T-helper 2 cell treated with Interferon-gamma antibody and Interleukin-4, amounts not matched to agents 100 ng/mL and 5 ng/mL, for 36 hours (primary cell): ENCODE results near the gene SBK2. TPM values are rescaled to one million over a fixed set of nuclear protein-coding genes. Genes with fewer than 3 reads are reported as not detected.
"Not testable (repeated sequence)": the region's sequence is repeated elsewhere in the genome, so short reads cannot be mapped to it uniquely, and the experiment has no call there.

ENCODE experiments used
- intact Hi-C: fragments of 100-400 bp; cut with micrococcal nuclease; formaldehyde crosslinking; loops from one replicate; pipeline ENCODE4 v1.15.1; 2023
- total RNA-seq: library from RNA; stranded (reverse); gene quantifications from 2 replicates; pipeline ENCODE4 v1.2.3, GENCODE V29; 2022

The SBK2 gene
- total RNA-seq, 1 donor from 2014 or later, result not detected

DNA sequence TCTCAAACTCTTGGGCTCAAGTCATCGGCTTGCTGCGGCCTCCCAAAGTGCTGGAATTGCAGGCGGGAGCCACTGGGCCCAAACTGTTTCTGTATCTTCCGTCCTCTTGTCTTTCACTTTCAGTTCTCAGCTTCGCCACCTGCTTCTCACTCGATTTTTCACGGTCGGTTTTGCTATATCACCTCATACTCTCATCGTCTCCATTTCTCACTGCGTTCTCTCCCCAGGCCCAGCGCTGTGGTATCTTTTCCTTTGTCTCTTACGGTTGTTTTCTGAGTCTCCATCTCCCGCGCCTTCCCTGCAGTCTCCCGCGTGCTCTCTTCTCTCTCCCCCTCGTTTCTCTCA, 33.8 kb downstream of the SBK2 start:
- intact Hi-C loops, result loop anchor here (1.0 to 5.0 kb wide), 2 partner anchors 27 to 211 kb away; partner anchors contain the start of gene ZNF628

DNA sequence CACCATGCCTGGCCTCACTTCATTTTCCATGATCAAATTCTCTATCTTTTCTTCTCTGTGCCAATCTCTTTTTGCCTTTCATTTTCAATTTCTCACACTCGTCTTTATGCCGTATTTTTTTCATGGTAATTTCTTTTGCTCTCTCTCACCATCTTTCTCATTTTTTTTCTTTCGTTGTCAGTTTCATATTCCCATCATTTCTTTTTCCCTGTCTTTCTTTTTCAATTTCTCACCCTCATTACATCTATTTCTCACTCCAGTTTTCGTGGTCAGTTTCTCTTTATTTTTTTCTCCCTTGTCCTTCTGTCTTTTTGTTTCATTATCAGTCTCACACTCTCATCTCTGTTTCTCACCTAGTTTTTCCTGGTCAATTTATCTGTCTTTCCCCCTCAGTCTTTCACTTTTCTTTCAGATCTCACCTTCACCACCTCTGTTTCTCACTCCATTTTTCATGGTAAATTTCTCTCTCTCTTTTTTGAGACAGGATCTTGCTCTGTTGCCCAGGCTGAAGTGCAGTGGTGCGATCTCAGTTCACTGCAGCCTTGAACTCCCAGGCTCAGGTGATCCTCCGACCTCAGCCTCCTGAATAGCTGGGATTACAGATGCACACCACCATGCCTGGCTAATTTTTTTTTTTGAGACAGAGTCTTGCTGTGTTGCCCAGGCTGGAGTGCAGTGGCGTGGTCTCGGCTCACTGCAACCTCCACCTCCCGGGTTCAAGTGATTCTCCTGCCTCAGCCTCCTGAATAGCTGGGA, 34.6 kb downstream of the SBK2 start:
- intact Hi-C loops, result loop anchor here (5.0 kb wide), 1 partner anchor 210 kb away; no protein-coding TSS in a partner anchor

GRCh38 chr19:55500368-55500952, 36.5 kb downstream of the SBK2 start:
- intact Hi-C loops, result loop anchor here (5.0 kb wide), 1 partner anchor 208 kb away; no protein-coding TSS in a partner anchor

DNA sequence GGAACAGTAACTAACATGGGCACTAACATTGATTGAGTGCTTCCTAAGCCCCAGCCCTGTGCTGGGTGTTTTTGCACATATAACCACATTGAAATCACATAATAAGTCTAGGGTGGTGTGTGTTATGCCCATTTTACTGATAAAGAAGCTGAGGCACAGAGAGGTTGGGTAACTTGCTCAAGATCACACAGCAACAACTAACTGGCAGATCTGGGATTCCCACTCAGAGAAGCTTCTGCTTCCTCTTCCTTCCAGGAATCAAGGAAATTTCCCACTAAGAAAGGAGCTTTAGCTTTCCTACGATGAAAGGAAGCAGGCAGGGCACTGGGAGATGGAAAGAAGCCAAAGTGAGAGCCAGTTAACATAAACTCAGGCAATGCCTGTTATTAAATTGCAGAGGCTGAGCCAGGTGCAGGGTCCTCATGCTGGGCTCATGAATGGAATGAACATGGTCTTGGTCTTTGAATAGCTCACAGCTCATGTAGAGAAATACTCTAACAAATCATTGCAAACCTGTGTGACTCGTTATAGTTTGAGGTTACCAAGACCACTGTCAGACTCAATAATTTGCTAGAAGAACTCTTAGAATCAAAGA, 38.6 kb downstream of the SBK2 start:
- intact Hi-C loops, result no loop called here

GRCh38 chr19:55497763-55498162, 39.2 kb downstream of the SBK2 start:
- intact Hi-C loops, result no loop called here

GRCh38 chr19:55496820-55497219, 40.1 kb downstream of the SBK2 start:
- intact Hi-C loops, result not testable (repeated sequence)

DNA sequence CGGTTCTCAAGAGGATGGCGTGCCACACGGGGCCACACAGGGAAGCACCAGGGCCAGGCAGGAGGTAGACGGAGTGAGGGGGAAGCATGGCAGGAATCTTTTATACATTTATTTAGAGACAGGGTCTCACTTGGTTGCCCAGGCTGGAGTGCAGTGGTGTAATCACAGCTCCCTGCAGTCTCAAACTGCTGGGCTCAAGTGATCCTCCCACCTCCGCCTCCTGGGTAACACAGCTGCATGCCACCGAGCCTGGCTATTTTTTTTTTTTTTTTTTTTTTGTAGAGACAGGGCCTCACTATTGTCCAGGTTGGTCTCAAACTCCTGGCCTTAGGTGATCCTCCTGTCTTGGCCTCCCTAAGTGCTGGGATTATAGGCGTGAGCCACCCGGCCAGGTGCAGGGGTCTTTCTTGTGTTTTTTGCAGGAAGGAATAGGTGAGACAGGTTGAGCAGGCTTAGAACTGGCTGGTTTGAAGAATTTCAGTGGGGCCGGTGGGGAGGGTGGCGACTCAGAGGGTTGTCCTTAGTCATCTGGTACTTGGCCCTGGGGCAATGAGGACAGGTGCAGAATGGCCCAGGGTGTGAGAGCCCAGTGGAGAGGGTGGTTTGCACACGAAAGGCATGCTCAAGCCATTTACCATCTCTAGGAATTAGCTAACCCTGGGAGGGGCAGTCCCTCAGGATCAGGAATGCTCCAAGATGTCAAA, 41.1 kb downstream of the SBK2 start:
- intact Hi-C loops, result no loop called here

GRCh38 chr19:55494172-55494761, 42.7 kb downstream of the SBK2 start:
- intact Hi-C loops, result no loop called here

DNA sequence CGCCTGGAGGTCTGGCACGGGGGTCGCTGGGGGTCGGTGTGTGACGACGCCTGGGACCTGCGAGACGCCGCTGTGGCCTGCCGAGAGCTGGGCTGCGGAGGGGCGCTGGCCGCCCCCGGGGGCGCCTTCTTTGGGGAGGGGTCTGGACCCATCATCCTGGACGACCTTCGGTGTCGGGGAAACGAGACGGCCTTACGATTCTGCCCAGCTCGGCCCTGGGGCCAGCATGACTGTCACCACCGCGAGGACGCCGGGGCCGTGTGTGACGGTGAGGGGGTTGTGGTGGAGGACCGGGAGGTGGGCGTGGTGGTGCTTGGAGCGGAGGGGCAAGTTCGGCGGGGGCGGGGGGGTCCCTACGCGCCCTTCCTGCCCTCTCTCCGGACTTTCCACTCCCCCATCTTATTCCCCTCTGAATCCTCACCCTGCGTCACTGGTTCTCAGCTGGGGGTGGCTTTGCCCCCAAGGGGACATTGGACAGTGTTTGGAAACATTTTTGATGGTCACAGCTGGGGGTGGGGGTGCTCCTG, 43.2 kb downstream of the SBK2 start:
- intact Hi-C loops, result no loop called here

- intact Hi-C loops, result no loop called here
These were observed 43.8 kb downstream of the SBK2 start for GRCh38 chr19:55493052-55493644.

- intact Hi-C loops, result no loop called here
These were observed 44.5 kb downstream of the SBK2 start for GRCh38 chr19:55492362-55492944.

- intact Hi-C loops, result no loop called here
These were observed 45.2 kb downstream of the SBK2 start for GRCh38 chr19:55491546-55492360.

GRCh38 chr19:55490478-55491432, 46.2 kb downstream of the SBK2 start:
- intact Hi-C loops, result no loop called here

- intact Hi-C loops, result no loop called here
These were observed 47.0 kb downstream of the SBK2 start for GRCh38 chr19:55489711-55490477.

DNA sequence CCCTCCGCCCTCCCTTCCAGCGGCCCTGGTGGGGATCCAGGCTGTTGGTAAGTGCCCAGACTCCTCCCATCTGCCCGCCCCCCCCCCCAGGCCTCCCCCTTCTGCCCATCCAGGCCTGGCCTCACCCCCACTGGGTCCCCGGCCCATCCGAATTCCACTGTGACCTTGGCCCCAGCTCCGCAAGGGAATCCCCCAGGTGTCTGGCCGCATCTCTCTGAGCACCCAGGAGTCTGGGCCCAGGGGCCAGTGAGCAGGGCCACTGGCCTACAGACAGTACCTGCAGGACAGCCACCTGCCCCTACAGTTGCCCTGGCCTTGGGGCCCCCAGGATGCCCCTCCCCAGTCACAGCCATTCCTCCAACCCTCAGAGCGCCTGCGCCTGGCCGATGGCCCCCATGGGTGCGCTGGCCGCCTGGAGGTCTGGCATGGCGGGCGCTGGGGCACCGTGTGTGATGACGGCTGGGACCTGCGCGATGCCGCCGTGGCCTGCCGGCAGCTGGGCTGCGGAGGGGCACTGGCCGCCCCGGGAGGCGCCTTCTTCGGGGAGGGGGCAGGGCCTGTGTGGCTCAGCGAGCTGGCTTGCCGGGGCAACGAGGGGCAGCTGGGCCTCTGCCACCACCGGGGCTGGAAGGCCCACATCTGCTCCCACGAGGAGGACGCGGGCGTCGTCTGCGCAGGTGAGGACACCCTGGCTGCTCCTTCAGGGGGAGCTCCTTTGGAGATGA, 47.8 kb downstream of the SBK2 start:
- intact Hi-C loops, result no loop called here

DNA sequence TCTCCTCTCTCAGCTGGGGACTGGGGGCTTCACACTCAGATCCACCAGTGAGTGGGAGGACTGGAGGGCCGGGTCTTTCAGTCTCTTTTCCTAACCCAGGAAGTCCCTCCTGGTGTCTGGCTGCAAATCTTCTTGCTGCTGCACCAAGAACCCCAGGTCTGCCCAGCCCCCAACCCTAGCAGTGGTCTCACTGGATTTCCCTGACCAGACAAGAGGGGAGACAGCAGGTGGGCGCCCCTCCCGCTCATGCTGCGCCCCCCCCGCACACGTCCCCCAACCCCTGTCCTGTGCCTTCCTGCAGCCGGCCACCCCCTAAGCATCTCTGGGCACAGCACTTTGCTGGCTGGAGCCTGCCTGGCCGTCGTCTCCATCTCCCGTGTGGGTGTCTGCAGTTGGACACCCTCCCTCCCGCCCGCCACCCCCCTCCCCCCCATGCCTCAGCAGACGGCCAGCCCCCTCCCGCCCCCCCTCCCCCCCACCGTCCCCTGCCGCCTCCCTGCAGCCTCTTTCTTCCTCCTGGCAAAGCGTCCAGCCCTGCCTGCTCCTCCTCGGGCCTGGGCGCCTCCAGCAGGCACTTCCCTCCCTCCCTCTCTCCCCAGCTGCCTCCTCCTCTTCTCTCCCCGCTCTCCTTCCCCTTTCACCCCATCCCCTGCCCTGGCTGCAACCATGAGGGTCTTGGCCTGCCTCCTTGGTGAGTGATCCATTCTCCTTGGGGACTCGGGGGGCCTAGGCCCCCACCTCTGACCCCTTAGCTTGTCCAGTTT, 48.8 kb downstream of the SBK2 start, which contains the start of gene SSC5D:
TSS of gene SSC5D (plus strand) at position 513 of the 764 bp plus-strand sequence. CDS start at position 667, 154 bp downstream.
- intact Hi-C loops, result no loop called here
